ENCODE results near the gene LKAAEAR1. TPM values are rescaled to one million over a fixed set of nuclear protein-coding genes. Genes with fewer than 3 reads are reported as not detected.

Gene LKAAEAR1
- total and polyA plus RNA-seq, 2 of the 13 experiments (the other 11 are each of a cell fraction or from before 2014, with no cell fraction given): not detected

DNA sequence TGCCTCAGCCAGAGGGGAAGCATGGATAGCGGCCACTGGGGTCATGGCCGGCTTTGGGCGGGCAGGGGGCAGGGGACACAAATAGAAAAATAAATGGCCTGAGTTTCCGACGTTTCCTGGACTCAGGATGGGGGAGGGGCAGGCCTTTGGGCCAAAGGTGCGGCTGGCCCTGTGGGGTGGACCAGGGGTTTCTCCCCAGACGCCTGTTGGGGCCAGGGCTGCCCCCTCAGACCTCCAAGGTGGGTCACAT lies 27.6 kb downstream of the LKAAEAR1 start (continued):
- TF ChIP-seq ZNF678 (CRISPR knock-in tag; IDR thresholded peaks at IDR 0.05) (no peak), NFIC (IDR thresholded peaks at IDR 0.05; ENCODE audit: low read length) (no peak), ZNF816 (CRISPR knock-in tag; IDR thresholded peaks at IDR 0.05; ENCODE audit: borderline replicate concordance) (no peak; the same call in 1 of the 2 replicates), ZBTB20 (CRISPR knock-in tag; IDR thresholded peaks at IDR 0.05; ENCODE audit: borderline replicate concordance, low read depth) (no peak), RBM22 (optimal IDR thresholded peaks at IDR 0.05; ENCODE audit: low read length) (no peak), SMARCC2 (IDR thresholded peaks at IDR 0.05) (no peak), DMAP1 (CRISPR knock-in tag; IDR thresholded peaks at IDR 0.05) (no peak), RARA (CRISPR knock-in tag; IDR thresholded peaks at IDR 0.05) (peak; percentile 91), KLF9 (CRISPR knock-in tag; IDR thresholded peaks at IDR 0.05; ENCODE audit: low read depth) (no peak), RCOR2 (CRISPR knock-in tag; IDR thresholded peaks at IDR 0.05) (no peak), RFXAP (CRISPR knock-in tag; IDR thresholded peaks at IDR 0.05; ENCODE audit: borderline replicate concordance) (no peak; the same call in 1 of the 2 replicates), ZNF761 (CRISPR knock-in tag; conservative IDR thresholded peaks at IDR 0.05) (no peak), ZNF331 (CRISPR knock-in tag; IDR thresholded peaks at IDR 0.05) (peak; percentile 16; the same call in 1 of the 2 replicates), ZNF746 (CRISPR knock-in tag; IDR thresholded peaks at IDR 0.05) (no peak; the same call in 1 of the 2 replicates), ONECUT2 (CRISPR knock-in tag; IDR thresholded peaks at IDR 0.05) (no peak), ZNF776 (CRISPR knock-in tag; IDR thresholded peaks at IDR 0.05) (no peak), ZBTB3 (CRISPR knock-in tag; IDR thresholded peaks at IDR 0.05; ENCODE audit: borderline replicate concordance, low read depth) (no peak), RORA (CRISPR knock-in tag; IDR thresholded peaks at IDR 0.05) (no peak), ZC3H4 (CRISPR knock-in tag; IDR thresholded peaks at IDR 0.05; ENCODE audit: borderline replicate concordance) (no peak)
- TF ChIP-seq, protein P1, sequence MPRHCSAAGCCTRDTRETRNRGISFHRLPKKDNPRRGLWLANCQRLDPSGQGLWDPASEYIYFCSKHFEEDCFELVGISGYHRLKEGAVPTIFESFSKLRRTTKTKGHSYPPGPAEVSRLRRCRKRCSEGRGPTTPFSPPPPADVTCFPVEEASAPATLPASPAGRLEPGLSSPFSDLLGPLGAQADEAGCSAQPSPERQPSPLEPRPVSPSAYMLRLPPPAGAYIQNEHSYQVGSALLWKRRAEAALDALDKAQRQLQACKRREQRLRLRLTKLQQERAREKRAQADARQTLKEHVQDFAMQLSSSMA (CRISPR knock-in tag; IDR thresholded peaks at IDR 0.05): peak; percentile 88; the same call in 1 of the 2 replicates
- TF ChIP-seq, protein P2, sequence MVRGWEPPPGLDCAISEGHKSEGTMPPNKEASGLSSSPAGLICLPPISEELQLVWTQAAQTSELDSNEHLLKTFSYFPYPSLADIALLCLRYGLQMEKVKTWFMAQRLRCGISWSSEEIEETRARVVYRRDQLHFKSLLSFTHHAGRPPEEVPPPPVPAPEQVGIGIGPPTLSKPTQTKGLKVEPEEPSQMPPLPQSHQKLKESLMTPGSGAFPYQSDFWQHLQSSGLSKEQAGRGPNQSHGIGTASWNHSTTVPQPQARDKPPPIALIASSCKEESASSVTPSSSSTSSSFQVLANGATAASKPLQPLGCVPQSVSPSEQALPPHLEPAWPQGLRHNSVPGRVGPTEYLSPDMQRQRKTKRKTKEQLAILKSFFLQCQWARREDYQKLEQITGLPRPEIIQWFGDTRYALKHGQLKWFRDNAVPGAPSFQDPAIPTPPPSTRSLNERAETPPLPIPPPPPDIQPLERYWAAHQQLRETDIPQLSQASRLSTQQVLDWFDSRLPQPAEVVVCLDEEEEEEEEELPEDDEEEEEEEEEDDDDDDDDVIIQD (CRISPR knock-in tag; IDR thresholded peaks at IDR 0.05; ENCODE audit: low read depth): peak; percentile 20; the same call in 1 of the 2 replicates
- TF ChIP-seq, protein P3, sequence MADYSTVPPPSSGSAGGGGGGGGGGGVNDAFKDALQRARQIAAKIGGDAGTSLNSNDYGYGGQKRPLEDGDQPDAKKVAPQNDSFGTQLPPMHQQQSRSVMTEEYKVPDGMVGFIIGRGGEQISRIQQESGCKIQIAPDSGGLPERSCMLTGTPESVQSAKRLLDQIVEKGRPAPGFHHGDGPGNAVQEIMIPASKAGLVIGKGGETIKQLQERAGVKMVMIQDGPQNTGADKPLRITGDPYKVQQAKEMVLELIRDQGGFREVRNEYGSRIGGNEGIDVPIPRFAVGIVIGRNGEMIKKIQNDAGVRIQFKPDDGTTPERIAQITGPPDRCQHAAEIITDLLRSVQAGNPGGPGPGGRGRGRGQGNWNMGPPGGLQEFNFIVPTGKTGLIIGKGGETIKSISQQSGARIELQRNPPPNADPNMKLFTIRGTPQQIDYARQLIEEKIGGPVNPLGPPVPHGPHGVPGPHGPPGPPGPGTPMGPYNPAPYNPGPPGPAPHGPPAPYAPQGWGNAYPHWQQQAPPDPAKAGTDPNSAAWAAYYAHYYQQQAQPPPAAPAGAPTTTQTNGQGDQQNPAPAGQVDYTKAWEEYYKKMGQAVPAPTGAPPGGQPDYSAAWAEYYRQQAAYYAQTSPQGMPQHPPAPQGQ (CRISPR knock-in tag; IDR thresholded peaks at IDR 0.05; ENCODE audit: borderline replicate concordance): no peak
- TF ChIP-seq, protein P4, sequence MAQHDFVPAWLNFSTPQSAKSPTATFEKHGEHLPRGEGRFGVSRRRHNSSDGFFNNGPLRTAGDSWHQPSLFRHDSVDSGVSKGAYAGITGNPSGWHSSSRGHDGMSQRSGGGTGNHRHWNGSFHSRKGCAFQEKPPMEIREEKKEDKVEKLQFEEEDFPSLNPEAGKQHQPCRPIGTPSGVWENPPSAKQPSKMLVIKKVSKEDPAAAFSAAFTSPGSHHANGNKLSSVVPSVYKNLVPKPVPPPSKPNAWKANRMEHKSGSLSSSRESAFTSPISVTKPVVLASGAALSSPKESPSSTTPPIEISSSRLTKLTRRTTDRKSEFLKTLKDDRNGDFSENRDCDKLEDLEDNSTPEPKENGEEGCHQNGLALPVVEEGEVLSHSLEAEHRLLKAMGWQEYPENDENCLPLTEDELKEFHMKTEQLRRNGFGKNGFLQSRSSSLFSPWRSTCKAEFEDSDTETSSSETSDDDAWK (CRISPR knock-in tag; IDR thresholded peaks at IDR 0.05): no peak
- TF ChIP-seq, protein P5, sequence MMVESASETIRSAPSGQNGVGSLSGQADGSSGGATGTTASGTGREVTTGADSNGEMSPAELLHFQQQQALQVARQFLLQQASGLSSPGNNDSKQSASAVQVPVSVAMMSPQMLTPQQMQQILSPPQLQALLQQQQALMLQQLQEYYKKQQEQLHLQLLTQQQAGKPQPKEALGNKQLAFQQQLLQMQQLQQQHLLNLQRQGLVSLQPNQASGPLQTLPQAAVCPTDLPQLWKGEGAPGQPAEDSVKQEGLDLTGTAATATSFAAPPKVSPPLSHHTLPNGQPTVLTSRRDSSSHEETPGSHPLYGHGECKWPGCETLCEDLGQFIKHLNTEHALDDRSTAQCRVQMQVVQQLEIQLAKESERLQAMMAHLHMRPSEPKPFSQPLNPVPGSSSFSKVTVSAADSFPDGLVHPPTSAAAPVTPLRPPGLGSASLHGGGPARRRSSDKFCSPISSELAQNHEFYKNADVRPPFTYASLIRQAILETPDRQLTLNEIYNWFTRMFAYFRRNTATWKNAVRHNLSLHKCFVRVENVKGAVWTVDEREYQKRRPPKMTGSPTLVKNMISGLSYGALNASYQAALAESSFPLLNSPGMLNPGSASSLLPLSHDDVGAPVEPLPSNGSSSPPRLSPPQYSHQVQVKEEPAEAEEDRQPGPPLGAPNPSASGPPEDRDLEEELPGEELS (CRISPR knock-in tag; IDR thresholded peaks at IDR 0.05): peak; percentile 73
- TF ChIP-seq, protein P6, sequence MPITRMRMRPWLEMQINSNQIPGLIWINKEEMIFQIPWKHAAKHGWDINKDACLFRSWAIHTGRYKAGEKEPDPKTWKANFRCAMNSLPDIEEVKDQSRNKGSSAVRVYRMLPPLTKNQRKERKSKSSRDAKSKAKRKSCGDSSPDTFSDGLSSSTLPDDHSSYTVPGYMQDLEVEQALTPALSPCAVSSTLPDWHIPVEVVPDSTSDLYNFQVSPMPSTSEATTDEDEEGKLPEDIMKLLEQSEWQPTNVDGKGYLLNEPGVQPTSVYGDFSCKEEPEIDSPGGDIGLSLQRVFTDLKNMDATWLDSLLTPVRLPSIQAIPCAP (CRISPR knock-in tag; IDR thresholded peaks at IDR 0.05; ENCODE audit: low read depth): no peak

Data from HepG2 (cell line).